GM12874 (cell line): ENCODE results near the gene C1orf167.

Experiments used
- CTCF ChIP-seq: IDR thresholded peaks from 2 replicates; pipeline ENCODE4 v1.5.1; 2011; ENCODE audit warnings: low read depth, mild to moderate bottlenecking, control low read depth, low read length, moderate library complexity; ENCODE audit not compliant: insufficient read depth

Gene C1orf167

GRCh38 chr1:11778336-11778735 lies 16.3 kb downstream of the C1orf167 start:
- TF ChIP-seq CTCF = no peak

GRCh38 chr1:11778844-11779623 lies 17.0 kb downstream of the C1orf167 start:
- no peak for TF ChIP-seq CTCF

- no peak for TF ChIP-seq CTCF
Observed at GRCh38 chr1:11779715-11780379, 17.9 kb downstream of the C1orf167 start.

GRCh38 chr1:11780380-11781147 lies 18.6 kb downstream of the C1orf167 start:
- TF ChIP-seq CTCF = no peak

GRCh38 chr1:11781297-11781696 lies 19.3 kb downstream of the C1orf167 start:
- TF ChIP-seq CTCF = no peak

- no peak for TF ChIP-seq CTCF
Observed at GRCh38 chr1:11782127-11782708, 20.2 kb downstream of the C1orf167 start.

GRCh38 chr1:11783556-11783955 lies 21.6 kb downstream of the C1orf167 start:
- no peak for TF ChIP-seq CTCF
